ENCODE results near the gene LMNTD2.

The LMNTD2 gene

GRCh38 chr11:565921-566509 is 5.5 kb upstream of the LMNTD2 start:
- Histone ChIP-seq H3K4me3 (ENCODE audit: low read length) (no peak overlapping the region), H3K9ac (ENCODE audit: low read length) (no peak overlapping the region), H3K4me1 (ENCODE audit: control insufficient read depth, insufficient read depth, low read length) (peaks cover 7% of the 10 kb centered on the region), H3K27me3 (replicated peaks; ENCODE audit: control insufficient read depth, insufficient read depth, low read length) (no peaks in the 10 kb centered on the region), H3K36me3 (ENCODE audit: control insufficient read depth, insufficient read depth, low read length, severe bottlenecking) (no peaks in the 10 kb centered on the region), H3K9me3 (ENCODE audit: control insufficient read depth, low read length) (no peaks in the 10 kb centered on the region)
- peak; percentile 25 for DNase-seq (ENCODE audit: low read depth)

DNA sequence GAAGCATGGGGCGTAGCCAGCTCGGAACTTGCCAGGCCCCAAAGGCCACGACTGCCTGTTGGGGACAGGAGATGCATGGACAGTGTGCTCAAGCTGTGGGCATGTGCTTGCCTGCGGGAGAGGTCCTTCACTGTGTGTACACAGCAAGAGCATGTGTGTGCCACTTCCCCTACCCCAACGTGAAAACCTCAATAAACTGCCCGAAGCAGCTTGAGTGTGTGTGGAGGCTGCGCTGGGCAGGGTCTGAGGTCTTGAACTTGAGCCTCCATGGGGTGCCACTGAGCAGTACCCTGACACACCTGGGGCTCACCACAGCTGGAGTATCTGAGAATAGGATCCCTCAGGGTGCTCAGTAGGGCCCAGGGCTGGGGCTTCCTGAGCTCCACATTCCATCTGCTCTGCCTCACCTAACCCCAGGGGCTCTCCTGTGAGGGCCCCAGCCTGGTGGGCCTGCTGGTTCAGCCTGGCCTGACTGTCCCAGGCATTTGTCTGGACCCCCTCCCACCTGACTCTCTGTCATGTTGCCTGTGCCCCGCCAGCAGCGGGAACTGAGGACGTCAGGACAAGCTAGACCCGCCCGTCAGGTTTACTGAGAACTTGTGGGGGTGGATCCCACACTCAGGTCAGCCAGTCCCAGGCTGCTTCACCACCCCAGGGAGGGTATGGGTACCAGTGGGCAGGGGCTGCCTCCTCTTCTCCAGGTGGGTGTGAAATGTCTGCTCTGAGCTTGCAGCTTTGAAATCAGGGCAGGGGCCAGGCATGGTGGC is 3.5 kb upstream of the LMNTD2 start:
- no peak overlapping the region for H3K4me3 ChIP-seq (ENCODE audit: low read length)
- no peaks in the 10 kb centered on the region for H3K36me3 ChIP-seq (ENCODE audit: control insufficient read depth, insufficient read depth, low read length, severe bottlenecking)
- no peak overlapping the region for H3K9ac ChIP-seq (ENCODE audit: low read length)
- H3K9me3 ChIP-seq (ENCODE audit: control insufficient read depth, low read length), result no peaks in the 10 kb centered on the region
- peaks cover 6% of the 10 kb centered on the region for H3K27me3 ChIP-seq (replicated peaks; ENCODE audit: control insufficient read depth, insufficient read depth, low read length)
- DNase-seq (ENCODE audit: low read depth), result no peak
- peaks cover 4% of the 10 kb centered on the region for H3K4me1 ChIP-seq (ENCODE audit: control insufficient read depth, insufficient read depth, low read length)

- peaks cover 8% of the 10 kb centered on the region for H3K27me3 ChIP-seq (replicated peaks; ENCODE audit: control insufficient read depth, insufficient read depth, low read length)
- DNase-seq (ENCODE audit: low read depth), result no peak
- H3K9me3 ChIP-seq (ENCODE audit: control insufficient read depth, low read length), result no peaks in the 10 kb centered on the region
- H3K4me3 ChIP-seq (ENCODE audit: low read length), result no peak overlapping the region
- H3K9ac ChIP-seq (ENCODE audit: low read length), result no peak overlapping the region
- no peaks in the 10 kb centered on the region for H3K36me3 ChIP-seq (ENCODE audit: control insufficient read depth, insufficient read depth, low read length, severe bottlenecking)
- peaks cover 4% of the 10 kb centered on the region for H3K4me1 ChIP-seq (ENCODE audit: control insufficient read depth, insufficient read depth, low read length)
Measured at GRCh38 chr11:563066-563811, 2.7 kb upstream of the LMNTD2 start.

- DNase-seq (ENCODE audit: low read depth), result no peak
- H3K4me1 ChIP-seq (ENCODE audit: control insufficient read depth, insufficient read depth, low read length), result no peaks in the 10 kb centered on the region
- no peak overlapping the region for H3K9ac ChIP-seq (ENCODE audit: low read length)
- no peak overlapping the region for H3K4me3 ChIP-seq (ENCODE audit: low read length)
- H3K36me3 ChIP-seq (ENCODE audit: control insufficient read depth, insufficient read depth, low read length, severe bottlenecking), result no peaks in the 10 kb centered on the region
- no peaks in the 10 kb centered on the region for H3K9me3 ChIP-seq (ENCODE audit: control insufficient read depth, low read length)
- peaks cover 16% of the 10 kb centered on the region for H3K27me3 ChIP-seq (replicated peaks; ENCODE audit: control insufficient read depth, insufficient read depth, low read length)
Measured at GRCh38 chr11:562046-562645, 1.6 kb upstream of the LMNTD2 start.

- no peaks in the 10 kb centered on the region for H3K4me1 ChIP-seq (ENCODE audit: control insufficient read depth, insufficient read depth, low read length)
- H3K9me3 ChIP-seq (ENCODE audit: control insufficient read depth, low read length), result no peaks in the 10 kb centered on the region
- H3K4me3 ChIP-seq (ENCODE audit: low read length), result peak overlapping the region; percentile 78
- H3K27me3 ChIP-seq (replicated peaks; ENCODE audit: control insufficient read depth, insufficient read depth, low read length), result peaks cover 21% of the 10 kb centered on the region
- DNase-seq (ENCODE audit: low read depth), result peak; percentile 52
- no peaks in the 10 kb centered on the region for H3K36me3 ChIP-seq (ENCODE audit: control insufficient read depth, insufficient read depth, low read length, severe bottlenecking)
- H3K9ac ChIP-seq (ENCODE audit: low read length), result peak overlapping the region; percentile 51
Measured at GRCh38 chr11:561148-562003, 838 bp upstream of the LMNTD2 start.

DNA sequence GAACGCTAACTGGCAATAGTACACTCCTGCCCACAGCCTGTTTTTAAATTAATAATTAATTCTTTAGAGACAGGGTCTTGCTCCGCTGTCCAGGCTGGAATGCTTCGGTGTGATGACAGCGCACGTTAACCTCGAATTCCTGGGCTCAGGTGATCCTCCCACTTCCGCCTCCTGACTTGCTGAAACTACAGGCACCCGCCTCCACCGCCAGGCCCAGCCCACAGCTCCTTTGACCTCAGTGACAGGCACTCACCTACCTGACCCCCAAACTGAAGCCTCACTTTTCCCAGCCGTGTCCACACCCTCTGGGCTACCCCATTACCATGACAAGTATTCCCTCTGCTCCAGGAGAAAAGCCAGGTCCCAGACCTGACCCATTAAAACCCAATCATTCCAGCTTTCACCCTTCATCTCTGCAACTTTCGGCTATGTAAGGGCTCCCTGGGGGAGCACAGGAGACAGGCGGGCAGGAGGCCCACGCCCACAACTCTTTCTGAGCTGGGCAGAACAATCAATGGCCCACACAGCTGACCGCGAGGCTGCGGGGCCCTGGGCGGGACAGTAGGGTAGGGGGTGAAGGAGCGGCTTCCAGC is 730 bp downstream of the LMNTD2 start:
- Histone ChIP-seq H3K4me3 (ENCODE audit: low read length) (peak overlapping the region; percentile 72), H3K9me3 (ENCODE audit: control insufficient read depth, low read length) (no peaks in the 10 kb centered on the region), H3K9ac (ENCODE audit: low read length) (peak overlapping the region; percentile 14), H3K4me1 (ENCODE audit: control insufficient read depth, insufficient read depth, low read length) (no peaks in the 10 kb centered on the region), H3K36me3 (ENCODE audit: control insufficient read depth, insufficient read depth, low read length, severe bottlenecking) (no peaks in the 10 kb centered on the region), H3K27me3 (replicated peaks; ENCODE audit: control insufficient read depth, insufficient read depth, low read length) (peaks cover 21% of the 10 kb centered on the region)
- DNase-seq (ENCODE audit: low read depth), result no peak

DNA sequence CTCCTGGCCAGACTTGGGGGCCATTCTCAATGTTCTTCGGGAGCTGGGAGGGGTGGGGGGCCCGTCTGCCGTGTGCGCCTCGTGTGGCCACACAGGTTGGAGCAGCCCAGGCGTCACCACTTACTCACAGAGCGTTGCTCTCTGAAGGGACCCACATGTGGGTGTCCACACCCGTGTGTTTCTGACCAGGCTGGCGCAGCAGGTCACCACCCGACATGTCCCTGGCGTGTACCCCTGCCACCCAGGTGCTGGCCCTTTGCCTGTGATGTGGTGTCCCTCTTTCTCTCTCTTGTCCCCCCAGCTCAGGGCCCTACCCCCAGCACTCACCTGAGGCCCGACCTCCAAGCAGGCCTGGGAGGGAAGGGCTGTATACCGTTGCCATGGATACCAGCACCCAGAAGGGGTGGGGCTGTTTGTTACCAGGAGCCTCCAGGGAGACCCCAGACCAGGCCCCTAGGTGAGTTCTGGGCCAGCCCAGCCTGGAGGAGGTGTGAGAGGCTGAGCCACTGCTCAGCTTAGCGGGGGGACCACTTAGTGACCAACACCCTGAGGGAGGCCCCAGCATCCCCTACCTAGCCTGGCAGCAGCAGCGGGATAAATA is 1.4 kb downstream of the LMNTD2 start:
- Histone ChIP-seq H3K4me3 (ENCODE audit: low read length) (no peak overlapping the region), H3K36me3 (ENCODE audit: control insufficient read depth, insufficient read depth, low read length, severe bottlenecking) (no peaks in the 10 kb centered on the region), H3K9me3 (ENCODE audit: control insufficient read depth, low read length) (no peaks in the 10 kb centered on the region), H3K9ac (ENCODE audit: low read length) (no peak overlapping the region), H3K4me1 (ENCODE audit: control insufficient read depth, insufficient read depth, low read length) (no peaks in the 10 kb centered on the region), H3K27me3 (replicated peaks; ENCODE audit: control insufficient read depth, insufficient read depth, low read length) (peaks cover 27% of the 10 kb centered on the region)
- DNase-seq (ENCODE audit: low read depth), result no peak

DNA sequence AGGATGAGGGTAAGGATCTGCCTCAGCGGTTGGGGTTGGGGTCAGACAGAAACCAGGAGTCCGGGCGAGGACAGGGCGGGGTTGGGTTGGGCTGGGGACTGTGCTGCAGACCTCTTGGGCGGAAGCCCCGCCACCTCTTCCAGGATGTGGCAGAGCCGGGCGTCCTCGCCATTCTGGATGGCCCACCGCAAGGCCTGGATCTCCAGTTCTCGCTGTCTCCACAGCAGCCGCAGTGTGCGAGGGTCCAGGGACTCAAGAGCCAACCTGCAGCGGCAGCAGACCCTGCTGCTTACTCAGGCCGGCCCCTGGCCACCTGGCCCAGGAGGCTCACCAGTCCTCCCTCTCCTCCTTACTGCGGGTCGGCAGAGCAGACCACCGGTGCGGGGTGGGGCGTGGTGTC is 2.0 kb downstream of the LMNTD2 start:
- H3K36me3 ChIP-seq (ENCODE audit: control insufficient read depth, insufficient read depth, low read length, severe bottlenecking), result no peaks in the 10 kb centered on the region
- H3K9ac ChIP-seq (ENCODE audit: low read length), result no peak overlapping the region
- H3K9me3 ChIP-seq (ENCODE audit: control insufficient read depth, low read length), result no peaks in the 10 kb centered on the region
- no peak for DNase-seq (ENCODE audit: low read depth)
- no peak overlapping the region for H3K4me3 ChIP-seq (ENCODE audit: low read length)
- H3K4me1 ChIP-seq (ENCODE audit: control insufficient read depth, insufficient read depth, low read length), result no peaks in the 10 kb centered on the region
- peaks cover 33% of the 10 kb centered on the region for H3K27me3 ChIP-seq (replicated peaks; ENCODE audit: control insufficient read depth, insufficient read depth, low read length)

DNA sequence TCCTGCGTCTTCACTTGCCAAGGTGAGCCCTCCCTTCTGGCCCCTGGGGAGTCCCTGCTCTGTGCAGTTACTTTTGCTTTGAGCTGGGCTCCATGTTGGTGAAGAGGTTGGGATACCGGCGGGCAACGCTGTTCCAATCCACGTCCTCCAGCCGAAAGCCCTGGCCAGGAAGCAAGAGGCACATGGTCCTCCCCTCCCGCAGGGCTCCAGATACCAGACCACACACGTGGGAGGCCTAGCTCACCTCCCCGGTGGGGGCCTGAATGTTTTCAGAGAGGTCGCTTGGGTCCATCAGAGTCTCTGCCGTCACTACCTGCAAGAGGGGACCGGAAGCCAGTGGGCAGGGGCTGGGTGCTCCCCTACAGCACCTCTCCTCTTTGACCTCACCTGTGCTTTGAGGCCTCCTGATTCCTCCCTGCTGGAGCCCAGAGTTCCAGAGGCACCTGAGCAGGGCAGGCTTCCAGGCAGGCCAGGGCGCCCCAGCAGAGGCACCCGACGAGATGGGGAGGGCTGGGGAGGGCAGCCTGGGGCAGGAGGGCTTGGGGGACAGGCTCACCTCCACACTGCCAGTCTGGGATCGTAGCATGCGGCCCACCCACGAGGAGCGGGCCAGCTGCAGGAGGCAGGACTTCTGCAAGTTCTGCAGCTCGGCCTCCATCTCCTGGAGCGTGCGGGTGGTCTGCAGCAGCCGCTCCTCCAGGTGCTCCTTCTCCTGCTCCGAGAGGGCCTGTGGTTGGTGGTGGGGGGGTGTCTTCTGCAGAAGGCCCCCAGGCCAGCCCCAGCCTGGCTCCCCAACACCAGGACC is 3.0 kb downstream of the LMNTD2 start:
- no peak for DNase-seq (ENCODE audit: low read depth)
- peaks cover 34% of the 10 kb centered on the region for H3K27me3 ChIP-seq (replicated peaks; ENCODE audit: control insufficient read depth, insufficient read depth, low read length)
- no peaks in the 10 kb centered on the region for H3K9me3 ChIP-seq (ENCODE audit: control insufficient read depth, low read length)
- H3K4me1 ChIP-seq (ENCODE audit: control insufficient read depth, insufficient read depth, low read length), result no peaks in the 10 kb centered on the region
- H3K9ac ChIP-seq (ENCODE audit: low read length), result no peak overlapping the region
- H3K4me3 ChIP-seq (ENCODE audit: low read length), result no peak overlapping the region
- no peaks in the 10 kb centered on the region for H3K36me3 ChIP-seq (ENCODE audit: control insufficient read depth, insufficient read depth, low read length, severe bottlenecking)

All from adipocyte (in vitro differentiated cells).